ENCODE measurements around the gene CD37.

The CD37 gene

GRCh38 chr19:49374665-49375434 lies 39.6 kb downstream of the CD37 start:
- no peak overlapping the region for H3K27ac ChIP-seq (ENCODE audit: low read depth, low read length)
- H3K79me2 ChIP-seq (ENCODE audit: insufficient read depth, low read length) = no peaks in the 10 kb centered on the region
- H2AFZ ChIP-seq (ENCODE audit: low read depth, low read length, severe bottlenecking) = no peak overlapping the region
- no peak overlapping the region for H3K9ac ChIP-seq (ENCODE audit: low read length)
- H3F3A ChIP-seq (ENCODE audit: insufficient read depth) = no peaks in the 10 kb centered on the region
- no peaks in the 10 kb centered on the region for H3K36me3 ChIP-seq (ENCODE audit: low read length)
- no peak overlapping the region for H3K4me2 ChIP-seq (ENCODE audit: low read depth, low read length, poor library complexity, severe bottlenecking)
- no peak for TF ChIP-seq EZH2phosphoT487 (conservative IDR thresholded peaks at IDR 0.05; ENCODE audit: low read length)
- TF ChIP-seq, protein P1, sequence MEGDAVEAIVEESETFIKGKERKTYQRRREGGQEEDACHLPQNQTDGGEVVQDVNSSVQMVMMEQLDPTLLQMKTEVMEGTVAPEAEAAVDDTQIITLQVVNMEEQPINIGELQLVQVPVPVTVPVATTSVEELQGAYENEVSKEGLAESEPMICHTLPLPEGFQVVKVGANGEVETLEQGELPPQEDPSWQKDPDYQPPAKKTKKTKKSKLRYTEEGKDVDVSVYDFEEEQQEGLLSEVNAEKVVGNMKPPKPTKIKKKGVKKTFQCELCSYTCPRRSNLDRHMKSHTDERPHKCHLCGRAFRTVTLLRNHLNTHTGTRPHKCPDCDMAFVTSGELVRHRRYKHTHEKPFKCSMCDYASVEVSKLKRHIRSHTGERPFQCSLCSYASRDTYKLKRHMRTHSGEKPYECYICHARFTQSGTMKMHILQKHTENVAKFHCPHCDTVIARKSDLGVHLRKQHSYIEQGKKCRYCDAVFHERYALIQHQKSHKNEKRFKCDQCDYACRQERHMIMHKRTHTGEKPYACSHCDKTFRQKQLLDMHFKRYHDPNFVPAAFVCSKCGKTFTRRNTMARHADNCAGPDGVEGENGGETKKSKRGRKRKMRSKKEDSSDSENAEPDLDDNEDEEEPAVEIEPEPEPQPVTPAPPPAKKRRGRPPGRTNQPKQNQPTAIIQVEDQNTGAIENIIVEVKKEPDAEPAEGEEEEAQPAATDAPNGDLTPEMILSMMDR (IDR thresholded peaks at IDR 0.05; ENCODE audit: insufficient read depth, low read length, poor library complexity, severe bottlenecking) = no peak
- H3K9me2 ChIP-seq (replicated peaks; ENCODE audit: insufficient read depth, low read length) = no peaks in the 10 kb centered on the region
- H3K27me3 ChIP-seq (ENCODE audit: low read length) = no peaks in the 10 kb centered on the region
- no peak overlapping the region for H3K4me3 ChIP-seq (ENCODE audit: insufficient read depth, low read length, poor library complexity, severe bottlenecking)
- peaks cover 5% of the 10 kb centered on the region; the same call in 1 of the 2 replicates for H3K9me3 ChIP-seq (ENCODE audit: insufficient read depth, low read length)
- no peaks in the 10 kb centered on the region for H4K20me1 ChIP-seq (ENCODE audit: low read depth, low read length)

- Histone ChIP-seq H2AFZ (ENCODE audit: low read depth, low read length, severe bottlenecking) (no peak overlapping the region), H4K20me1 (ENCODE audit: low read depth, low read length) (no peaks in the 10 kb centered on the region), H3K4me2 (ENCODE audit: low read depth, low read length, poor library complexity, severe bottlenecking) (no peak overlapping the region), H3K27me3 (ENCODE audit: low read length) (no peaks in the 10 kb centered on the region), H3K36me3 (ENCODE audit: low read length) (no peaks in the 10 kb centered on the region), H3K9me3 (ENCODE audit: insufficient read depth, low read length) (no peaks in the 10 kb centered on the region), H3K79me2 (ENCODE audit: insufficient read depth, low read length) (no peaks in the 10 kb centered on the region), H3K4me3 (ENCODE audit: insufficient read depth, low read length, poor library complexity, severe bottlenecking) (no peak overlapping the region), H3K27ac (ENCODE audit: low read depth, low read length) (no peak overlapping the region), H3K9ac (ENCODE audit: low read length) (no peak overlapping the region), H3K9me2 (replicated peaks; ENCODE audit: insufficient read depth, low read length) (no peaks in the 10 kb centered on the region), H3F3A (ENCODE audit: insufficient read depth) (no peaks in the 10 kb centered on the region)
- TF ChIP-seq EZH2phosphoT487 (conservative IDR thresholded peaks at IDR 0.05; ENCODE audit: low read length) = no peak
- TF ChIP-seq, protein P1 (IDR thresholded peaks at IDR 0.05; ENCODE audit: insufficient read depth, low read length, poor library complexity, severe bottlenecking) = no peak
Observed at GRCh38 chr19:49378512-49378911, 43.3 kb downstream of the CD37 start.

- H3K36me3 ChIP-seq (ENCODE audit: low read length) = no peaks in the 10 kb centered on the region
- no peak overlapping the region for H3K4me3 ChIP-seq (ENCODE audit: insufficient read depth, low read length, poor library complexity, severe bottlenecking)
- H3K4me2 ChIP-seq (ENCODE audit: low read depth, low read length, poor library complexity, severe bottlenecking) = no peak overlapping the region
- H3K27me3 ChIP-seq (ENCODE audit: low read length) = no peaks in the 10 kb centered on the region
- H3K27ac ChIP-seq (ENCODE audit: low read depth, low read length) = no peak overlapping the region
- no peak overlapping the region for H3K9ac ChIP-seq (ENCODE audit: low read length)
- no peaks in the 10 kb centered on the region for H3F3A ChIP-seq (ENCODE audit: insufficient read depth)
- H3K9me2 ChIP-seq (replicated peaks; ENCODE audit: insufficient read depth, low read length) = no peaks in the 10 kb centered on the region
- TF ChIP-seq EZH2phosphoT487 (conservative IDR thresholded peaks at IDR 0.05; ENCODE audit: low read length) = no peak
- TF ChIP-seq, protein P1 (IDR thresholded peaks at IDR 0.05; ENCODE audit: insufficient read depth, low read length, poor library complexity, severe bottlenecking) = no peak
- no peak overlapping the region for H2AFZ ChIP-seq (ENCODE audit: low read depth, low read length, severe bottlenecking)
- no peaks in the 10 kb centered on the region for H3K79me2 ChIP-seq (ENCODE audit: insufficient read depth, low read length)
- no peaks in the 10 kb centered on the region for H3K9me3 ChIP-seq (ENCODE audit: insufficient read depth, low read length)
- H4K20me1 ChIP-seq (ENCODE audit: low read depth, low read length) = no peaks in the 10 kb centered on the region
Observed at GRCh38 chr19:49380391-49380790, 45.2 kb downstream of the CD37 start.
